ENCODE measurements around the gene PTPRG. TPM values are rescaled to one million over a fixed set of nuclear protein-coding genes. Genes with fewer than 3 reads are reported as not detected.

PTPRG gene
- total RNA-seq, 2 experiments from 2014 or later = 0.13 to 0.70 TPM

- CTCF ChIA-PET (ENCODE audit: unreplicated experiment) = no interaction called here
- no peaks in the 10 kb centered on the region for H3K36me3 ChIP-seq (ENCODE audit: insufficient read depth, low read length)
Measured at GRCh38 chr3:61684386-61684785, 123.0 kb downstream of the PTPRG start.

DNA sequence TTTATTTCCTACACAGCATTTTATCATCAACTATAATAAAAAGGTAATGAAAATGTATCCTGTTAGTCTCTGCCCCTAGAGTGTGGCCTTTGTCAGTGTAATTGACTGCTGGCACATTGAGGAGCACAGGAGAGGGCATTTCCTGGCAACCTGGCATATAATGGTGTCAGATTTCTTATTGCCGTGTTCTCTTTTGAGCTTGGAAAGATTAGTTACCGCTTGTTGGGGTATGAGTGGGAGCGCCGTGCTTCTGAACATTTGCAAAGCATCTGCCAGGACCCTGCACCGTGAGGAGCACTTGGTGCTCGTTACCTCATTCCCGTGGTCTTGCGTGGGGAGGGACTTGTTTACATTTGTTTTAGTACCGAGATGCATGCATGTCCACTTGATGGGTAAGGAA lies 124.4 kb downstream of the PTPRG start:
- Histone ChIP-seq H3K9me2 (ENCODE audit: insufficient read depth, low read length) (no peaks in the 10 kb centered on the region), H3K79me2 (ENCODE audit: insufficient read depth, low read depth, low read length) (no peaks in the 10 kb centered on the region), H2AFZ (ENCODE audit: low read length) (no peak overlapping the region), H3K4me3 (ENCODE audit: low read depth, low read length, poor library complexity, severe bottlenecking) (no peak overlapping the region), H3K4me1 (ENCODE audit: insufficient read depth, low read length, poor library complexity, severe bottlenecking) (no peaks in the 10 kb centered on the region), H4K20me1 (ENCODE audit: insufficient read depth, low read length) (no peaks in the 10 kb centered on the region), H3K4me2 (ENCODE audit: low read length) (no peak overlapping the region), H3K36me3 (ENCODE audit: insufficient read depth, low read length) (no peaks in the 10 kb centered on the region), H3K27ac (ENCODE audit: low read depth, low read length, poor library complexity, severe bottlenecking) (no peak overlapping the region), H3K9me3 (ENCODE audit: low read length) (no peaks in the 10 kb centered on the region)
- intact Hi-C loops (cut with micrococcal nuclease; ENCODE audit: unreplicated experiment) = no loop called here
- CTCF ChIA-PET (ENCODE audit: unreplicated experiment) = no interaction called here
- no peak for DNase-seq (ENCODE audit: low spot score)
- POLR2A ChIA-PET = no interaction called here
- BruUV-seq (replicated peaks) = no TSS peak
- TF ChIP-seq EZH2phosphoT487 (IDR thresholded peaks at IDR 0.05; ENCODE audit: borderline replicate concordance, low read depth, low read length) = no peak
- TF ChIP-seq CTCF (conservative IDR thresholded peaks at IDR 0.05; ENCODE audit: low read length) = no peak

More at GRCh38 chr3:61684386-61684785, 123.0 kb downstream of the PTPRG start:
- no peak for DNase-seq (ENCODE audit: low spot score)
- Histone ChIP-seq H3K4me2 (ENCODE audit: low read length) (no peak overlapping the region), H3K27ac (ENCODE audit: low read depth, low read length, poor library complexity, severe bottlenecking) (no peak overlapping the region), H3K9me2 (ENCODE audit: insufficient read depth, low read length) (no peaks in the 10 kb centered on the region), H3K4me3 (ENCODE audit: low read depth, low read length, poor library complexity, severe bottlenecking) (no peak overlapping the region), H2AFZ (ENCODE audit: low read length) (no peak overlapping the region), H3K4me1 (ENCODE audit: insufficient read depth, low read length, poor library complexity, severe bottlenecking) (no peaks in the 10 kb centered on the region), H4K20me1 (ENCODE audit: insufficient read depth, low read length) (no peaks in the 10 kb centered on the region), H3K79me2 (ENCODE audit: insufficient read depth, low read depth, low read length) (no peaks in the 10 kb centered on the region), H3K9me3 (ENCODE audit: low read length) (no peaks in the 10 kb centered on the region)
- no TSS peak for BruUV-seq (replicated peaks)
- POLR2A ChIA-PET = interaction anchor here (0.5 to 1.8 kb wide), 2 partner anchors 19 to 24 kb away, joined by 3 read pairs; no protein-coding TSS in a partner anchor
- TF ChIP-seq CTCF (conservative IDR thresholded peaks at IDR 0.05; ENCODE audit: low read length) (no peak), EZH2phosphoT487 (IDR thresholded peaks at IDR 0.05; ENCODE audit: borderline replicate concordance, low read depth, low read length) (no peak)
- intact Hi-C loops (cut with micrococcal nuclease; ENCODE audit: unreplicated experiment) = no loop called here

DNA sequence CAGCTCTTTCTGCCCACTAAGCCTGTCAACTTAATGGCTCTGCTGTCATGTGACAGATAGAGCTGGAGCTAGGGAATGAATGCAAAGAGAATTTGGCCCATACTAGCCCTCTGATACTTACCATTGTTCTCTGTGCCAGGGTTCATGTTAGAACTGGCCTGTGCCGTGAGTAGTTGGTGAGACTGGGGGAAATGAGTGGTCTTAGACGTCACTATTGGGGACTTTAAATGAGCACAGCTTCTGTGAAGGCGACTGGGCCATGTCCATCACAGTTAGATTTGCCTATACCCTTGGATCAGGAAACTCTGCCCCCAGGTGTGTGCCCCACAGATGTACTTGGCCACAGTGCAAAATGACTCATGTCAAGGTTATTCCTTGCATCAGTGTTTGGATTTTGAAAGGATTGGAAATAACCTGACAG lies 124.9 kb downstream of the PTPRG start:
- CTCF ChIA-PET (ENCODE audit: unreplicated experiment) = no interaction called here
- POLR2A ChIA-PET = no interaction called here

More for the DNA sequence above, 124.9 kb downstream of the PTPRG start:
- no peaks in the 10 kb centered on the region for H3K36me3 ChIP-seq (ENCODE audit: insufficient read depth, low read length)
- TF ChIP-seq EZH2phosphoT487 (IDR thresholded peaks at IDR 0.05; ENCODE audit: borderline replicate concordance, low read depth, low read length) (no peak), CTCF (conservative IDR thresholded peaks at IDR 0.05; ENCODE audit: low read length) (no peak)
- no peaks in the 10 kb centered on the region for H3K9me3 ChIP-seq (ENCODE audit: low read length)
- intact Hi-C loops (cut with micrococcal nuclease; ENCODE audit: unreplicated experiment) = no loop called here
- H3K4me1 ChIP-seq (ENCODE audit: insufficient read depth, low read length, poor library complexity, severe bottlenecking) = no peaks in the 10 kb centered on the region
- H3K79me2 ChIP-seq (ENCODE audit: insufficient read depth, low read depth, low read length) = no peaks in the 10 kb centered on the region
- no peak overlapping the region for H3K27ac ChIP-seq (ENCODE audit: low read depth, low read length, poor library complexity, severe bottlenecking)
- H3K4me2 ChIP-seq (ENCODE audit: low read length) = no peak overlapping the region
- no peaks in the 10 kb centered on the region for H3K9me2 ChIP-seq (ENCODE audit: insufficient read depth, low read length)
- no peak for DNase-seq (ENCODE audit: low spot score)
- no peak overlapping the region for H2AFZ ChIP-seq (ENCODE audit: low read length)
- no peak overlapping the region for H3K4me3 ChIP-seq (ENCODE audit: low read depth, low read length, poor library complexity, severe bottlenecking)
- BruUV-seq (replicated peaks) = no TSS peak
- no peaks in the 10 kb centered on the region for H4K20me1 ChIP-seq (ENCODE audit: insufficient read depth, low read length)
